Bronchial epithelial cell (primary cell): Measurements from ENCODE around the gene ARGLU1. TPM values are rescaled to one million over a fixed set of nuclear protein-coding genes. Genes with fewer than 3 reads are reported as not detected.
A peak's percentile ranks its signal among the peaks of the same experiment; 100 is the strongest.

Experiments
- DNase-seq: peaks from one replicate; pipeline ENCODE4 v3.0.0-alpha.2; 2010; ENCODE audit warnings: low read depth
- FAIRE-seq: peaks from 2 replicates; lab custom pipeline; 2011; peaks lifted over from hg19 to GRCh38; lab: Jason Lieb, UNC
- H3K27me3 ChIP-seq: 2 replicates; pipeline ENCODE4 v1.5.1; 2011; ENCODE audit warnings: low read length; ENCODE audit not compliant: control insufficient read depth, insufficient read depth
- H3K36me3 ChIP-seq: 2 replicates; pipeline ENCODE4 v1.5.1; 2011; ENCODE audit warnings: low read length; ENCODE audit not compliant: control insufficient read depth, insufficient read depth
- H3K4me3 ChIP-seq: 2 replicates; pipeline ENCODE4 v1.5.1; 2011; ENCODE audit warnings: mild to moderate bottlenecking, low read depth, low read length, control low read depth
- CTCF ChIP-seq: IDR thresholded peaks from 2 replicates; pipeline ENCODE4 v1.5.1; 2011; ENCODE audit warnings: mild to moderate bottlenecking, moderate library complexity, low read length, control low read depth, inconsistent platforms; ENCODE audit not compliant: insufficient read depth, severe bottlenecking
- total RNA-seq: library from RNA; depleted of rRNA; stranded (reverse); fragments of >200 nt; gene quantifications from 2 replicates; pipeline ENCODE4 v1.2.1, GENCODE V29; 2014

The ARGLU1 gene
- total RNA-seq, 1 donor from 2014 or later = 31.9 TPM

- DNase-seq (no peak), FAIRE-seq (no peak)
- Histone ChIP-seq H3K27me3 (no peaks in the 10 kb centered on the region), H3K36me3 (no peaks in the 10 kb centered on the region), H3K4me3 (no peak overlapping the region)
- no peak for TF ChIP-seq CTCF
Measured at GRCh38 chr13:106594980-106595379, 27.0 kb upstream of the ARGLU1 start.

GRCh38 chr13:106593132-106593531 is 25.2 kb upstream of the ARGLU1 start:
- no peak for TF ChIP-seq CTCF
- FAIRE-seq (no peak), DNase-seq (no peak)
- Histone ChIP-seq H3K4me3 (no peak overlapping the region), H3K36me3 (no peaks in the 10 kb centered on the region), H3K27me3 (no peaks in the 10 kb centered on the region)

GRCh38 chr13:106591299-106591698 is 23.4 kb upstream of the ARGLU1 start:
- FAIRE-seq = no peak
- Histone ChIP-seq H3K27me3 (no peaks in the 10 kb centered on the region), H3K4me3 (no peak overlapping the region), H3K36me3 (no peaks in the 10 kb centered on the region)
- no peak for DNase-seq
- TF ChIP-seq CTCF = no peak

- no peak overlapping the region for H3K4me3 ChIP-seq
- H3K36me3 ChIP-seq = no peaks in the 10 kb centered on the region
- no peak for FAIRE-seq
- TF ChIP-seq CTCF = no peak
- no peaks in the 10 kb centered on the region for H3K27me3 ChIP-seq
- DNase-seq = peak; percentile 20
Measured at GRCh38 chr13:106589716-106590115, 21.8 kb upstream of the ARGLU1 start.

GRCh38 chr13:106588367-106588766 is 20.4 kb upstream of the ARGLU1 start:
- H3K4me3 ChIP-seq = no peak overlapping the region
- H3K36me3 ChIP-seq = no peaks in the 10 kb centered on the region
- DNase-seq = no peak
- FAIRE-seq = no peak
- no peak for TF ChIP-seq CTCF
- H3K27me3 ChIP-seq = no peaks in the 10 kb centered on the region

- Histone ChIP-seq H3K27me3 (no peaks in the 10 kb centered on the region), H3K36me3 (no peaks in the 10 kb centered on the region), H3K4me3 (no peak overlapping the region)
- TF ChIP-seq CTCF = no peak
- peak; percentile 69 for DNase-seq
- no peak for FAIRE-seq
Measured at GRCh38 chr13:106587787-106588186, 19.9 kb upstream of the ARGLU1 start.
